Measurements from ENCODE around the gene SYTL5. TPM values are rescaled to one million over a fixed set of nuclear protein-coding genes. Genes with fewer than 3 reads are reported as not detected.
A peak's percentile ranks its signal among the peaks of the same experiment; 100 is the strongest.

The SYTL5 gene
- total and polyA plus RNA-seq, 2 of the 4 experiments (the other 2 are of a cell fraction): 0.19 to 0.54 TPM

GRCh38 chrX:38080808-38081207 is 74.5 kb downstream of the SYTL5 start:
- dilution Hi-C loops (cut with HindIII; ENCODE audit: low sequenced_read_pairs, unreplicated experiment): no loop called here
- CTCF ChIA-PET: no interaction called here

More at GRCh38 chrX:38080808-38081207, 74.5 kb downstream of the SYTL5 start:
- Histone ChIP-seq H3K4me2 (ENCODE audit: low read depth, low read length) (no peak overlapping the region), H2AK9ac (replicated peaks; ENCODE audit: low read depth, low read length, poor library complexity) (no peak overlapping the region), H3K9me3 (ENCODE audit: control insufficient read depth, insufficient read depth, low read length) (no peaks in the 10 kb centered on the region), H3K4me3 (ENCODE audit: insufficient read depth, low read depth, low read length) (no peak overlapping the region), H2BK15ac (ENCODE audit: low read depth, low read length) (no peak overlapping the region), H3K56ac (ENCODE audit: extremely low read depth, insufficient read depth, low read length) (no peak overlapping the region), H3K4ac (ENCODE audit: low read depth, low read length) (no peak overlapping the region), H4K8ac (ENCODE audit: low read depth in 2 of 2, low read length in 2 of 2) (no peak overlapping the region), H3K23ac (ENCODE audit: low read depth, low read length) (no peak overlapping the region), H2BK20ac (ENCODE audit: low read depth, low read length) (no peak overlapping the region), H2AFZ (replicated peaks; ENCODE audit: low read length, poor library complexity) (no peak overlapping the region), H3K9ac (ENCODE audit: low read depth, low read length) (no peak overlapping the region), H2BK120ac (ENCODE audit: low read depth, low read length) (no peak overlapping the region), H4K91ac (ENCODE audit: insufficient read depth, low read depth, low read length) (no peak overlapping the region), H3K79me1 (ENCODE audit: low read depth in 1 of 2, low read length in 2 of 2) (no peaks in the 10 kb centered on the region), H3K4me1 (ENCODE audit: control insufficient read depth, insufficient read depth, low read length) (peaks cover 2% of the 10 kb centered on the region; the same call in 1 of the 2 replicates), H4K5ac (ENCODE audit: low read depth, low read length) (no peak overlapping the region), H3K27ac (ENCODE audit: insufficient read depth, low read length) (no peak overlapping the region), H3K27me3 (ENCODE audit: control insufficient read depth, insufficient read depth, low read length) (peaks cover 4% of the 10 kb centered on the region), H3K18ac (ENCODE audit: low read depth, low read length) (no peak overlapping the region), H2BK5ac (ENCODE audit: low read depth, low read length, poor library complexity, severe bottlenecking) (no peak overlapping the region), H3K14ac (replicated peaks; ENCODE audit: low read depth, low read length) (no peak overlapping the region), H3K9me1 (ENCODE audit: insufficient read depth, low read length) (no peaks in the 10 kb centered on the region), H2AK5ac (ENCODE audit: low read depth, low read length) (no peak overlapping the region), H3K36me3 (ENCODE audit: control insufficient read depth, insufficient read depth, low read length) (no peaks in the 10 kb centered on the region), H4K20me1 (ENCODE audit: insufficient read depth, low read length) (no peaks in the 10 kb centered on the region)
- ATAC-seq (ENCODE audit: low read depth) (no peak), DNase-seq (peak; percentile 2)
- no TSS peak for BruUV-seq (replicated peaks)
- no peak for TF ChIP-seq BHLHE40 (IDR thresholded peaks at IDR 0.05; ENCODE audit: low read depth, low read length)
- intact Hi-C loops (cut with micrococcal nuclease): no loop called here
- no CpG with 5 or more reads among the region's 3 CpGs for WGBS, 2 experiments (ENCODE audit: extremely low coverage in 2 of 2, insufficient read length in 1 of 2)
- POLR2A ChIA-PET (ENCODE audit: unreplicated experiment): no interaction called here
- in situ Hi-C loops (cut with MboI; ENCODE audit: low sequenced_read_pairs): no loop called here

All from IMR-90 (cell line).